Spleen (tissue), 11 donors: ENCODE data around the gene TMED6. TPM values are rescaled to one million over a fixed set of nuclear protein-coding genes. Genes with fewer than 3 reads are reported as not detected.

Experiments used
- DNase-seq: peaks from one replicate; pipeline ENCODE4 v3.0.0-alpha.2; 2020
- H3K27ac ChIP-seq, 8 donors: fragments of 200-600 bp; sonication (generic) in 7 of 8; 1 replicate in 4 of 8; 2 replicates in 4 of 8; pipeline versions ENCODE4 v1.5.0 to v1.8.0; 2016 to 2021; ENCODE audit warnings: inconsistent platforms in 4 of 8, mild to moderate bottlenecking in 4 of 8, moderate library complexity in 1 of 8
- H3K27me3 ChIP-seq, 7 donors: fragments of 200-600 bp; sonication (generic) in 6 of 7; replicated peaks in 1 of 7; 1 replicate in 4 of 7; 2 replicates in 3 of 7; pipeline versions ENCODE4 v1.5.0 to v1.8.0; 2016 to 2021; ENCODE audit warnings: inconsistent platforms in 3 of 7, mild to moderate bottlenecking in 1 of 7
- H3K36me3 ChIP-seq, 6 donors: fragments of 200-600 bp; sonication (generic) in 5 of 6; 1 replicate in 4 of 6; 2 replicates in 2 of 6; pipeline versions ENCODE4 v1.5.0 to v1.8.0; 2016 to 2021; ENCODE audit warnings: inconsistent platforms in 2 of 6
- H3K4me1 ChIP-seq, 6 donors: fragments of 200-600 bp; sonication (generic) in 5 of 6; 1 replicate in 3 of 6; 2 replicates in 3 of 6; pipeline versions ENCODE4 v1.5.0 to v1.8.0; 2016 to 2021; ENCODE audit warnings: inconsistent platforms in 3 of 6
- H3K4me3 ChIP-seq, 8 donors: fragments of 200-600 bp; sonication (generic) in 7 of 8; 1 replicate in 4 of 8; 2 replicates in 4 of 8; pipeline versions ENCODE4 v1.5.0 to v1.8.0; 2016 to 2021; ENCODE audit warnings: inconsistent platforms in 4 of 8, mild to moderate bottlenecking in 4 of 8, moderate library complexity in 2 of 8
- H3K9me3 ChIP-seq, 8 donors: fragments of 200-600 bp; sonication (generic) in 7 of 8; 1 replicate in 4 of 8; 2 replicates in 4 of 8; pipeline versions ENCODE4 v1.5.0 to v1.8.0; 2016 to 2021; ENCODE audit warnings: inconsistent platforms in 4 of 8
- CTCF ChIP-seq, 11 experiments: fragments of 200-600 bp in 7 of 11; fragments of 450-650 bp in 4 of 11; sonication (generic) in 4 of 11; IDR thresholded peaks in 8 of 11; conservative IDR thresholded peaks in 3 of 11; 1 replicate in 7 of 11; 2 replicates in 4 of 11; pipeline versions ENCODE4 v1.4.0 to v1.8.0; 2016 to 2021; ENCODE audit warnings: antibody characterized with exemption in 11 of 11, inconsistent platforms in 4 of 11, mild to moderate bottlenecking in 1 of 11
- POLR2A ChIP-seq, 3 donors: fragments of 450-650 bp; IDR thresholded peaks; one replicate each; pipeline ENCODE4 v1.5.1; 2017; ENCODE audit warnings: antibody characterized with exemption in 3 of 3, mild to moderate bottlenecking in 1 of 3
- POLR2AphosphoS5 ChIP-seq, 3 donors: sonication (generic); formaldehyde crosslinking; IDR thresholded peaks; one replicate each; pipeline ENCODE4 v1.5.1; 2017; ENCODE audit warnings: antibody characterized with exemption in 3 of 3
- WGBS, 5 donors: extraction: QIAGEN DNeasy Blood & Tissue Kit in 3 of 5; methylation state at CpG; one replicate each; pipeline versions ENCODE4 v1.1.5 to v1.1.7; 2013 to 2018; 5-methylcytosine and 5-hydroxymethylcytosine counted together
- intact Hi-C: fragments of 100-400 bp; cut with DNase I; formaldehyde crosslinking; loops from one replicate; pipeline ENCODE4 v1.15.0; 2023; ENCODE audit warnings: low total_unique reads
- polyA plus RNA-seq, 3 donors: library from polyadenylated mRNA; stranded (reverse); fragments of 200-250 nt; gene quantifications; one replicate each; pipeline ENCODE4 v1.2.1, GENCODE V29; 2013
- total RNA-seq, 7 donors: library from RNA; depleted of rRNA in 3 of 7; stranded (reverse); fragments of >200 nt in 3 of 7; fragmentation: NEBNext Ultra II Directional in 4 of 7; extraction: Animal tissue kit (Norgen Biotek cat#: 25700) in 4 of 7; gene quantifications; one replicate each; pipeline versions ENCODE4 v1.1.0 to v1.2.1, GENCODE V29; 2016 to 2021
- donor health status: healthy with polysubstance abuse.
- donor health status: DM: no; HTN: no; CAD: no; lungs with moderate emphysema.
- donor health status: DM: no; HTN: no; CAD: no.
- donor health status: Bipolar disorder and iron deficiency.
- donor health status: healthy.
- donor health status: DM: no; HTN: no; CAD: no.
- donor health status: DM: yes; HTN: yes; CAD: no.

Gene TMED6
- total and polyA plus RNA-seq, 10 donors: 0.59 to 5.2 (median 1.3) TPM; not detected in 2

GRCh38 chr16:69306031-69306430 lies 45.6 kb downstream of the TMED6 start:
- WGBS, 5 donors: 76 to 87% (median 85%) methylated on average over 1 of the region's 1 CpG
- no peak for DNase-seq
- peaks cover 0 to 40% (median 3%) of the 10 kb centered on the region in 6 donors for H3K36me3 ChIP-seq
- H3K4me1 ChIP-seq: peaks cover 0 to 7% (median 6%) of the 10 kb centered on the region in 6 donors
- no peak overlapping the region for H3K4me3 ChIP-seq
- H3K9me3 ChIP-seq: no peaks in the 10 kb centered on the region
- H3K27ac ChIP-seq: no peak overlapping the region
- no peaks in the 10 kb centered on the region for H3K27me3 ChIP-seq
- intact Hi-C loops: no loop called here
- no peak for TF ChIP-seq POLR2AphosphoS5 (IDR thresholded peaks at IDR 0.05)
- TF ChIP-seq CTCF (IDR thresholded peaks at IDR 0.05 in 8 of 11, conservative IDR thresholded peaks at IDR 0.05 in 3 of 11): no peak
- TF ChIP-seq POLR2A (IDR thresholded peaks at IDR 0.05): no peak

- Histone ChIP-seq H3K36me3 (peaks cover 0 to 66% (median 18%) of the 10 kb centered on the region in 6 donors), H3K4me3 (no peak overlapping the region), H3K27ac (no peak overlapping the region), H3K9me3 (no peaks in the 10 kb centered on the region), H3K4me1 (peaks cover 0 to 29% (median 4%) of the 10 kb centered on the region in 6 donors), H3K27me3 (no peaks in the 10 kb centered on the region)
- DNase-seq: no peak
- TF ChIP-seq POLR2AphosphoS5 (IDR thresholded peaks at IDR 0.05) (no peak), POLR2A (IDR thresholded peaks at IDR 0.05) (no peak), CTCF (IDR thresholded peaks at IDR 0.05 in 8 of 11, conservative IDR thresholded peaks at IDR 0.05 in 3 of 11) (no peak)
- WGBS, 5 donors: 88 to 98% (median 93%) methylated on average over 4 of the region's 4 CpGs
- intact Hi-C loops: no loop called here
Observed at GRCh38 chr16:69302301-69302700, 49.3 kb downstream of the TMED6 start.

- peaks cover 0 to 67% (median 18%) of the 10 kb centered on the region in 6 donors for H3K36me3 ChIP-seq
- WGBS, 5 donors: 92 to 95% (median 93%) methylated on average over 4 of the region's 4 CpGs
- intact Hi-C loops: no loop called here
- peaks cover 0 to 29% (median 4%) of the 10 kb centered on the region in 6 donors for H3K4me1 ChIP-seq
- H3K27me3 ChIP-seq: no peaks in the 10 kb centered on the region
- H3K4me3 ChIP-seq: no peak overlapping the region
- DNase-seq: no peak
- TF ChIP-seq CTCF (IDR thresholded peaks at IDR 0.05 in 8 of 11, conservative IDR thresholded peaks at IDR 0.05 in 3 of 11): no peak
- TF ChIP-seq POLR2A (IDR thresholded peaks at IDR 0.05): no peak
- TF ChIP-seq POLR2AphosphoS5 (IDR thresholded peaks at IDR 0.05): no peak
- no peak overlapping the region for H3K27ac ChIP-seq
- no peaks in the 10 kb centered on the region for H3K9me3 ChIP-seq
Observed at GRCh38 chr16:69301861-69302260, 49.7 kb downstream of the TMED6 start.

GRCh38 chr16:69301187-69301586 lies 50.4 kb downstream of the TMED6 start:
- no peak overlapping the region for H3K4me3 ChIP-seq
- peaks cover 0 to 29% (median 4%) of the 10 kb centered on the region in 6 donors for H3K4me1 ChIP-seq
- H3K27ac ChIP-seq: no peak overlapping the region
- TF ChIP-seq POLR2AphosphoS5 (IDR thresholded peaks at IDR 0.05) (no peak), POLR2A (IDR thresholded peaks at IDR 0.05) (no peak), CTCF (IDR thresholded peaks at IDR 0.05 in 8 of 11, conservative IDR thresholded peaks at IDR 0.05 in 3 of 11) (no peak)
- no peak for DNase-seq
- H3K9me3 ChIP-seq: no peaks in the 10 kb centered on the region
- intact Hi-C loops: no loop called here
- no peaks in the 10 kb centered on the region for H3K27me3 ChIP-seq
- 58 to 88% (median 71%) methylated on average over 1 of the region's 1 CpG for WGBS, 5 donors
- peaks cover 0 to 67% (median 18%) of the 10 kb centered on the region in 6 donors for H3K36me3 ChIP-seq
